ENCODE data around the gene NDNF. TPM values are rescaled to one million over a fixed set of nuclear protein-coding genes. Genes with fewer than 3 reads are reported as not detected.

The NDNF gene
- total RNA-seq, 4 donors from 2014 or later: 1.0 to 8.4 (median 1.4) TPM

- Histone ChIP-seq H3K27me3 (no peaks in the 10 kb centered on the region), H3K36me3 (no peaks in the 10 kb centered on the region), H3K4me3 (no peak overlapping the region), H3K9me3 (no peaks in the 10 kb centered on the region), H3K4me1 (no peaks in the 10 kb centered on the region), H3K27ac (no peak overlapping the region)
- TF ChIP-seq POLR2A (IDR thresholded peaks at IDR 0.05) (no peak), CTCF (IDR thresholded peaks at IDR 0.05) (no peak)
- no peak for DNase-seq
- intact Hi-C loops (cut with DNase I): loop anchor here (10.0 kb wide), 1 partner anchor 941 kb away; no protein-coding TSS in a partner anchor
Measured at GRCh38 chr4:121096191-121096590, 23.9 kb upstream of the NDNF start.

GRCh38 chr4:121094297-121094966 is 22.1 kb upstream of the NDNF start:
- Histone ChIP-seq H3K4me1 (no peaks in the 10 kb centered on the region), H3K27me3 (no peaks in the 10 kb centered on the region), H3K4me3 (no peak overlapping the region), H3K27ac (no peak overlapping the region), H3K36me3 (no peaks in the 10 kb centered on the region), H3K9me3 (no peaks in the 10 kb centered on the region)
- intact Hi-C loops (cut with DNase I): loop anchor here (10.0 kb wide), 1 partner anchor 940 kb away; no protein-coding TSS in a partner anchor
- TF ChIP-seq POLR2A (IDR thresholded peaks at IDR 0.05): no peak
- no peak for TF ChIP-seq CTCF (IDR thresholded peaks at IDR 0.05)
- no peak for DNase-seq
- 72 to 76% methylated on average over 3 of the region's 3 CpGs for WGBS, 2 donors

GRCh38 chr4:121093261-121093660 is 20.9 kb upstream of the NDNF start:
- no peak for DNase-seq
- Histone ChIP-seq H3K36me3 (no peaks in the 10 kb centered on the region), H3K4me1 (no peaks in the 10 kb centered on the region), H3K27ac (no peak overlapping the region), H3K4me3 (no peak overlapping the region), H3K27me3 (no peaks in the 10 kb centered on the region), H3K9me3 (no peaks in the 10 kb centered on the region)
- no peak for TF ChIP-seq POLR2A (IDR thresholded peaks at IDR 0.05)
- intact Hi-C loops (cut with DNase I): loop anchor here (10.0 kb wide), 1 partner anchor 938 kb away; no protein-coding TSS in a partner anchor

- Histone ChIP-seq H3K4me3 (no peak overlapping the region), H3K4me1 (no peaks in the 10 kb centered on the region), H3K27ac (no peak overlapping the region), H3K36me3 (no peaks in the 10 kb centered on the region), H3K27me3 (no peaks in the 10 kb centered on the region), H3K9me3 (no peaks in the 10 kb centered on the region)
- no peak for DNase-seq
- intact Hi-C loops (cut with DNase I): loop anchor here (10.0 kb wide), 1 partner anchor 937 kb away; no protein-coding TSS in a partner anchor
- no peak for TF ChIP-seq POLR2A (IDR thresholded peaks at IDR 0.05)
- no peak for TF ChIP-seq CTCF (IDR thresholded peaks at IDR 0.05)
Measured at GRCh38 chr4:121091941-121092340, 19.6 kb upstream of the NDNF start.

GRCh38 chr4:121088867-121089266 is 16.5 kb upstream of the NDNF start:
- no peaks in the 10 kb centered on the region for H3K4me1 ChIP-seq
- no peaks in the 10 kb centered on the region for H3K27me3 ChIP-seq
- H3K27ac ChIP-seq: no peak overlapping the region
- TF ChIP-seq CTCF (IDR thresholded peaks at IDR 0.05) (no peak), POLR2A (IDR thresholded peaks at IDR 0.05) (no peak)
- H3K36me3 ChIP-seq: no peaks in the 10 kb centered on the region
- no peak overlapping the region for H3K4me3 ChIP-seq
- intact Hi-C loops (cut with DNase I): no loop called here
- no peaks in the 10 kb centered on the region for H3K9me3 ChIP-seq
- no peak for DNase-seq
- 69 to 88% methylated on average over 4 of the region's 4 CpGs for whole genome bisulfite sequencing, 2 donors

GRCh38 chr4:121079376-121079775 is 7.0 kb upstream of the NDNF start:
- intact Hi-C loops (cut with DNase I): no loop called here
- TF ChIP-seq POLR2A (IDR thresholded peaks at IDR 0.05) (no peak), CTCF (IDR thresholded peaks at IDR 0.05) (no peak)
- Histone ChIP-seq H3K4me3 (no peak overlapping the region), H3K27me3 (peaks cover 0 to 41% (median 0%) of the 10 kb centered on the region in 4 donors), H3K27ac (no peak overlapping the region), H3K4me1 (no peaks in the 10 kb centered on the region), H3K9me3 (no peaks in the 10 kb centered on the region), H3K36me3 (no peaks in the 10 kb centered on the region)
- no peak for DNase-seq
- WGBS, 2 donors: 16 to 24% methylated on average over 1 of the region's 1 CpG

Measured in esophagus squamous epithelium (tissue), 5 donors.